CD4-positive, alpha-beta T cell (primary cell): ENCODE measurements around the gene CAMTA1. TPM values are rescaled to one million over a fixed set of nuclear protein-coding genes. Genes with fewer than 3 reads are reported as not detected.
A peak's percentile ranks its signal among the peaks of the same experiment; 100 is the strongest.

Experiments used
- ATAC-seq: fragments of 200-7000 bp; cut with Tn5 transposase; one replicate; pipeline ENCODE4 v1.10.0; 2022; ENCODE audit warnings: mild to moderate bottlenecking; ENCODE audit not compliant: poor library complexity
- CTCF ChIA-PET: fragments of 350-600 bp; sonication (Branson Sonifier 250); formaldehyde crosslinking; loops from one replicate; lab custom pipeline; 2021; ENCODE audit warnings: antibody characterized with exemption, inconsistent platforms; lab: Charles Lee
- POLR2A ChIA-PET: fragments of 350-600 bp; sonication (Branson Sonifier 250); formaldehyde crosslinking; loops from one replicate; lab custom pipeline; 2021; ENCODE audit warnings: antibody characterized with exemption, inconsistent platforms; lab: Charles Lee
- DNase-seq, 14 experiments: peaks; one replicate each; pipeline ENCODE4 v3.0.0-alpha.2; 2013 to 2020; ENCODE audit warnings: mixed read lengths in 2 of 14
- H3K27ac ChIP-seq, 2 donors: one replicate each; pipeline versions ENCODE4 v1.5.1 to v1.7.0; 2013; ENCODE audit warnings: low read length in 2 of 2, low read depth in 1 of 2, mild to moderate bottlenecking in 1 of 2
- H3K27me3 ChIP-seq, 2 experiments: 1 replicate in 1 of 2; 2 replicates in 1 of 2; pipeline versions ENCODE4 v1.6.1 to v1.7.0; 2013; ENCODE audit warnings: low read length in 2 of 2, control low read depth in 1 of 2, mild to moderate bottlenecking in 1 of 2, moderate library complexity in 1 of 2; ENCODE audit not compliant: insufficient read depth in 2 of 2, control insufficient read depth in 1 of 2
- H3K36me3 ChIP-seq: one replicate; pipeline ENCODE4 v1.6.1; 2013; ENCODE audit warnings: low read length, control low read depth; ENCODE audit not compliant: insufficient read depth
- H3K4me1 ChIP-seq: one replicate; pipeline ENCODE4 v1.6.1; 2013; ENCODE audit warnings: low read length, control low read depth; ENCODE audit not compliant: insufficient read depth
- H3K4me3 ChIP-seq: one replicate; pipeline ENCODE4 v1.5.1; 2013; ENCODE audit warnings: mild to moderate bottlenecking, low read length, moderate library complexity
- H3K9me3 ChIP-seq, 2 experiments: 1 replicate in 1 of 2; 2 replicates in 1 of 2; pipeline versions ENCODE4 v1.6.1 to v1.7.0; 2013; ENCODE audit warnings: low read length in 2 of 2, mild to moderate bottlenecking in 2 of 2, control low read depth in 1 of 2, moderate library complexity in 1 of 2; ENCODE audit not compliant: control insufficient read depth in 1 of 2, insufficient read depth in 1 of 2
- H3K27ac Mint-ChIP-seq: one replicate; pipeline ENCODE4 v1.8.0; 2020; ENCODE audit warnings: mixed read lengths
- H3K27me3 Mint-ChIP-seq: one replicate; pipeline ENCODE4 v1.8.0; 2021; ENCODE audit warnings: mixed read lengths
- H3K36me3 Mint-ChIP-seq: one replicate; pipeline ENCODE4 v1.8.0; 2021; ENCODE audit warnings: low read depth, mixed read lengths
- H3K4me1 Mint-ChIP-seq: one replicate; pipeline ENCODE4 v1.8.0; 2021; ENCODE audit warnings: low read depth, mixed read lengths
- H3K4me3 Mint-ChIP-seq: one replicate; pipeline ENCODE4 v1.8.0; 2020; ENCODE audit warnings: mild to moderate bottlenecking, mixed read lengths
- H3K9me3 Mint-ChIP-seq: one replicate; pipeline ENCODE4 v1.8.0; 2020; ENCODE audit warnings: mixed read lengths
- CTCF ChIP-seq: fragments of 200-600 bp; IDR thresholded peaks from one replicate; pipeline ENCODE4 v1.8.0; 2022; ENCODE audit warnings: antibody characterized with exemption, mild to moderate bottlenecking
- intact Hi-C, 2 experiments: fragments of 100-400 bp; cut with DNase I in 1 of 2; cut with micrococcal nuclease in 1 of 2; formaldehyde crosslinking; loops; one replicate each; pipeline versions ENCODE4 v1.15.1 to v1.9.0; 2023 to 2025; cut with DNase I, micrococcal nuclease
- total RNA-seq, 174 experiments: library from RNA in 2 of 174; stranded (reverse) in 2 of 174; gene quantifications; one replicate each; pipeline ENCODE4 v1.2.3 and lab custom pipeline; 2021 to 2026

The CAMTA1 gene
- total RNA-seq, 2 experiments from 2014 or later: 38.6 to 39.3 TPM

- intact Hi-C loops: loop anchor here (1.0 to 5.0 kb wide), 2 partner anchors 85 to 150 kb away; no protein-coding TSS in a partner anchor
Observed at GRCh38 chr1:7752512-7753417, 967.5 kb downstream of the CAMTA1 start.

GRCh38 chr1:7753641-7754040 is 968.4 kb downstream of the CAMTA1 start:
- ChIA-PET POLR2A (interaction anchor here (2.0 to 2.9 kb wide), 3 partner anchors 48 to 85 kb away, joined by 7 to 22 read pairs (median 8); no protein-coding TSS in a partner anchor), CTCF (interaction anchor here (1.1 to 3.9 kb wide), 6 partner anchors 9 to 85 kb away, joined by 3 to 83 read pairs (median 6); no protein-coding TSS in a partner anchor)
- intact Hi-C loops: loop anchor here (1.0 to 5.0 kb wide), 2 partner anchors 86 to 149 kb away; no protein-coding TSS in a partner anchor
- DNase-seq (peak in 2 of 14 experiments; percentile 15 to 23), ATAC-seq (no peak)
- H3K36me3 Mint-ChIP-seq: no peaks in the 10 kb centered on the region
- H3K27ac Mint-ChIP-seq: no peak overlapping the region
- no peak for TF ChIP-seq CTCF
- H3K36me3 ChIP-seq: no peaks in the 10 kb centered on the region
- H3K9me3 ChIP-seq: no peaks in the 10 kb centered on the region
- no peaks in the 10 kb centered on the region for H3K9me3 Mint-ChIP-seq
- H3K4me3 Mint-ChIP-seq: no peak overlapping the region
- peaks cover 12% of the 10 kb centered on the region for H3K27me3 Mint-ChIP-seq
- no peak overlapping the region for H3K4me3 ChIP-seq
- peaks cover 29% of the 10 kb centered on the region for H3K4me1 Mint-ChIP-seq
- H3K27me3 ChIP-seq: no peaks in the 10 kb centered on the region
- H3K27ac ChIP-seq: no peak overlapping the region
- H3K4me1 ChIP-seq: peaks cover 15% of the 10 kb centered on the region

More at GRCh38 chr1:7752512-7753417, 967.5 kb downstream of the CAMTA1 start:
- H3K4me1 ChIP-seq: peaks cover 20% of the 10 kb centered on the region
- ChIA-PET POLR2A (interaction anchor here (0.7 to 2.9 kb wide), 6 partner anchors 8 to 84 kb away, joined by 3 to 22 read pairs (median 5); no protein-coding TSS in a partner anchor), CTCF (interaction anchor here (0.9 to 3.9 kb wide), 13 partner anchors 9 to 88 kb away, joined by 3 to 83 read pairs (median 3); no protein-coding TSS in a partner anchor)
- Mint-ChIP-seq H3K4me1 (peaks cover 32% of the 10 kb centered on the region), H3K27ac (no peak overlapping the region), H3K9me3 (no peaks in the 10 kb centered on the region), H3K4me3 (peak overlapping the region; percentile 71), H3K36me3 (no peaks in the 10 kb centered on the region), H3K27me3 (peaks cover 12% of the 10 kb centered on the region)
- ATAC-seq (peak; percentile 61), DNase-seq (peak; percentile 17 to 77 (median 39))
- H3K27me3 ChIP-seq: no peaks in the 10 kb centered on the region
- H3K4me3 ChIP-seq: no peak overlapping the region
- no peaks in the 10 kb centered on the region for H3K9me3 ChIP-seq
- no peaks in the 10 kb centered on the region for H3K36me3 ChIP-seq
- no peak overlapping the region for H3K27ac ChIP-seq
- TF ChIP-seq CTCF: peak; percentile 90

- CTCF ChIA-PET: interaction anchor here (1.1 kb wide), 1 partner anchor 12 kb away, joined by 3 read pairs; no protein-coding TSS in a partner anchor
- intact Hi-C loops: loop anchor here in 1 of 2 experiments (5.0 kb wide), 1 partner anchor 148 kb away; no protein-coding TSS in a partner anchor
- Mint-ChIP-seq H3K9me3 (no peaks in the 10 kb centered on the region), H3K36me3 (no peaks in the 10 kb centered on the region), H3K4me3 (no peak overlapping the region), H3K27ac (no peak overlapping the region), H3K4me1 (peaks cover 28% of the 10 kb centered on the region), H3K27me3 (peaks cover 12% of the 10 kb centered on the region)
- peaks cover 15% of the 10 kb centered on the region for H3K4me1 ChIP-seq
- no peaks in the 10 kb centered on the region for H3K9me3 ChIP-seq
- H3K27ac ChIP-seq: no peak overlapping the region
- no peak for ATAC-seq
- POLR2A ChIA-PET: interaction anchor here (0.6 to 2.9 kb wide), 3 partner anchors 9 to 86 kb away, joined by 3 to 22 read pairs (median 7); no protein-coding TSS in a partner anchor
- no peak for DNase-seq
- H3K4me3 ChIP-seq: no peak overlapping the region
- H3K27me3 ChIP-seq: no peaks in the 10 kb centered on the region
- H3K36me3 ChIP-seq: no peaks in the 10 kb centered on the region
- TF ChIP-seq CTCF: no peak
Observed at GRCh38 chr1:7754234-7754633, 969.0 kb downstream of the CAMTA1 start.
